HG03571 (cell line): ENCODE measurements around the gene KAT6B.

Experiments
- ATAC-seq: cut with Tn5 transposase; IDR thresholded peaks from one replicate; pipeline ENCODE4 v1.9.1; 2021; ENCODE audit not compliant: unreplicated experiment

KAT6B gene

GRCh38 chr10:74977913-74978847, 151.8 kb downstream of the KAT6B start:
- ATAC-seq = peak; percentile 76

GRCh38 chr10:74981831-74982633, 155.6 kb downstream of the KAT6B start:
- ATAC-seq = no peak

GRCh38 chr10:74982634-74982982, 156.2 kb downstream of the KAT6B start:
- no peak for ATAC-seq

- no peak for ATAC-seq
Measured at GRCh38 chr10:74983383-74983782, 157.0 kb downstream of the KAT6B start.

GRCh38 chr10:74987339-74988053, 161.1 kb downstream of the KAT6B start:
- ATAC-seq = no peak

- ATAC-seq = no peak
Measured at GRCh38 chr10:74988054-74988775, 161.8 kb downstream of the KAT6B start.

- ATAC-seq = no peak
Measured at GRCh38 chr10:74988832-74989561, 162.6 kb downstream of the KAT6B start.

- no peak for ATAC-seq
Measured at GRCh38 chr10:74991435-74991834, 165.0 kb downstream of the KAT6B start.

GRCh38 chr10:74992068-74992467, 165.7 kb downstream of the KAT6B start:
- no peak for ATAC-seq

- no peak for ATAC-seq
Measured at GRCh38 chr10:74993649-74994048, 167.2 kb downstream of the KAT6B start.

GRCh38 chr10:74994854-74995253, 168.5 kb downstream of the KAT6B start:
- ATAC-seq = peak; percentile 63

GRCh38 chr10:74995806-74996205, 169.4 kb downstream of the KAT6B start:
- ATAC-seq = no peak

- no peak for ATAC-seq
Measured at GRCh38 chr10:74997163-74997562, 170.8 kb downstream of the KAT6B start.

GRCh38 chr10:75000748-75001321, 174.4 kb downstream of the KAT6B start:
- ATAC-seq = no peak

GRCh38 chr10:75001715-75002350, 175.4 kb downstream of the KAT6B start:
- ATAC-seq = no peak

GRCh38 chr10:75002351-75002725, 175.9 kb downstream of the KAT6B start:
- ATAC-seq = no peak

- ATAC-seq = no peak
Measured at GRCh38 chr10:75002967-75003594, 176.7 kb downstream of the KAT6B start.

GRCh38 chr10:75003891-75004290, 177.5 kb downstream of the KAT6B start:
- ATAC-seq = no peak

- no peak for ATAC-seq
Measured at GRCh38 chr10:75007646-75008045, 181.2 kb downstream of the KAT6B start.
